ENCODE results near the gene TPK1.

DNA sequence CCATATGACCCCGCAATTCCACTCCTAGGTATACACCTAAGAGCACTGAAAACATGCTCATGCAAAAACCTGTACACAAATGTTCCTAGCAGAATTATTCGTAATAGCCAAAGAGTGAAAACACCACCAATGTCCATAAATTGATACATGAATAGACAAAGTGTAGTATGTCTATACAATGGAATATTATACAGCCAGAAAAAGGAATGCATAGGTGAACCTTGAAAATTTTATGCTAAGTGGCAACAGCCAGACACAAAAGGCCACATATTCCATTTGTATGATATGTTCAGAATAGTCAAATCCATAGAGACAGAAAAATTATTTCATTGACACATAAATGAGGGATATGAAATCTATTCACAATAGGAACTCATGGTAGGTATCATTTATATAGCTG, 351.4 kb downstream of the TPK1 start:
- no peak for TF ChIP-seq POLR2A (IDR thresholded peaks at IDR 0.05)
- TF ChIP-seq, protein P1, sequence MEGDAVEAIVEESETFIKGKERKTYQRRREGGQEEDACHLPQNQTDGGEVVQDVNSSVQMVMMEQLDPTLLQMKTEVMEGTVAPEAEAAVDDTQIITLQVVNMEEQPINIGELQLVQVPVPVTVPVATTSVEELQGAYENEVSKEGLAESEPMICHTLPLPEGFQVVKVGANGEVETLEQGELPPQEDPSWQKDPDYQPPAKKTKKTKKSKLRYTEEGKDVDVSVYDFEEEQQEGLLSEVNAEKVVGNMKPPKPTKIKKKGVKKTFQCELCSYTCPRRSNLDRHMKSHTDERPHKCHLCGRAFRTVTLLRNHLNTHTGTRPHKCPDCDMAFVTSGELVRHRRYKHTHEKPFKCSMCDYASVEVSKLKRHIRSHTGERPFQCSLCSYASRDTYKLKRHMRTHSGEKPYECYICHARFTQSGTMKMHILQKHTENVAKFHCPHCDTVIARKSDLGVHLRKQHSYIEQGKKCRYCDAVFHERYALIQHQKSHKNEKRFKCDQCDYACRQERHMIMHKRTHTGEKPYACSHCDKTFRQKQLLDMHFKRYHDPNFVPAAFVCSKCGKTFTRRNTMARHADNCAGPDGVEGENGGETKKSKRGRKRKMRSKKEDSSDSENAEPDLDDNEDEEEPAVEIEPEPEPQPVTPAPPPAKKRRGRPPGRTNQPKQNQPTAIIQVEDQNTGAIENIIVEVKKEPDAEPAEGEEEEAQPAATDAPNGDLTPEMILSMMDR (IDR thresholded peaks at IDR 0.05), result no peak
